AG08395 (cell line): ENCODE data around the gene ATRN.
"Not testable (repeated sequence)": the region's sequence is repeated elsewhere in the genome, so short reads cannot be mapped to it uniquely, and the experiment has no call there.

Experiments
- DNase-seq: peaks from one replicate; pipeline ENCODE4 v3.0.0; 2012; ENCODE audit warnings: mixed read lengths, low spot score

Gene ATRN

GRCh38 chr20:3563548-3564177 lies 92.8 kb downstream of the ATRN start:
- peak; percentile 49 for DNase-seq

GRCh38 chr20:3565851-3566250 lies 95.0 kb downstream of the ATRN start:
- DNase-seq, result no peak

DNA sequence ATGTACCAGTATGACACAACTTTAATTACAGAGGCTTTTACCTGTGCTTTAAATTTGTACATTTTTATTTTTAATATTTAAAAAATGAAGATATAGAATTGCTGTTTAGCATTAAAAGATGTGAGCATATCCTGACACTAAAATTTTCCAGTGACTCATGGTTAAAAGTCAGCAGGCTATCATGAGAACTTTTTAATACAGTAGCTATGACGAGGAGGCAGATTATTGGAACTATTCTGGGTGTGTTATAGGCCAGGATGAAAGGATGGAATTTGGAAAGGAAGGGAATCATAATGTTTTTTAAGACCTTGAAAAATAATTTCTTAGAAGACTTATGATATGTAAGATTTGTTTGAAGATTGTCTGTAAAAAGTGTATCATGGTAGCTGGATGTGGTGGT lies 101.3 kb downstream of the ATRN start:
- peak; percentile 34 for DNase-seq

DNA sequence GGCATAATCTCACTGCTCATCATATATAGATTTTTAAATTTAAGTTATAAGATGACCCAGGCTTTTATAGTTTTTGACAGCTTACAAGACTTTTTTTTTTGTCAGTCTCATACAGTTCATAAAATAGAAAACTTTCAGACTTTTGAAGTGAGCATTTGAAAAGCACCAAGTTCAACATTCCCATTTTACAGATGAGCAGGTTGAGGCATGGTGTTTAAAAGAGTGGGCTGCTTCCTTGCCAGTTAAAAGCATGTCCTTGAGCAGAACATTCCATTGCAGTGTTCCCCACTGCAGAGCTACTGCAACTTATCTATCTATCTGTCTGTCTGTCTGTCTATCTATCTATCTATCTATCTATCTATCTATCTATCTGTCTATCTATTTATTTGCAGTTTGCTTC lies 105.5 kb downstream of the ATRN start:
- DNase-seq, result no peak

DNA sequence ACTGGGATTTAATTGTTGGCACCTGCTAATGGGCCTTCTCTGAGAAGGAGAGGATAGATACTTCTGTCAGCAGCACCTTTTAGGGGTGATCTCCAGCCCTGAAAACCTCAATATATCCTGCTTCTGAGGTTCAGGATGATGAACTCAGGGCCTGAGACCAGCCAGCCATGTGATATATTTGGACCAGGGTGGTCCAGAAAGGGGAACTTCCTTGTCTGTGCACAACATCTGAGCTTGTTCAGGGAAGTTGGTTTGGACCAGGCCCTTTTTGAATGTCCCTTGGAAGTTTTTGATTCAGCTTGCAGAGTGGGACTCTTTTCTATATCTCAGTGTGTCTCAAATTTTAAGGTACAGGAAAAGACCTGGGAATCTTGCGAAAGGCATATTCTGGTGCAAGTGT lies 106.5 kb downstream of the ATRN start:
- no peak for DNase-seq

GRCh38 chr20:3580412-3580811 lies 109.6 kb downstream of the ATRN start:
- no peak for DNase-seq

DNA sequence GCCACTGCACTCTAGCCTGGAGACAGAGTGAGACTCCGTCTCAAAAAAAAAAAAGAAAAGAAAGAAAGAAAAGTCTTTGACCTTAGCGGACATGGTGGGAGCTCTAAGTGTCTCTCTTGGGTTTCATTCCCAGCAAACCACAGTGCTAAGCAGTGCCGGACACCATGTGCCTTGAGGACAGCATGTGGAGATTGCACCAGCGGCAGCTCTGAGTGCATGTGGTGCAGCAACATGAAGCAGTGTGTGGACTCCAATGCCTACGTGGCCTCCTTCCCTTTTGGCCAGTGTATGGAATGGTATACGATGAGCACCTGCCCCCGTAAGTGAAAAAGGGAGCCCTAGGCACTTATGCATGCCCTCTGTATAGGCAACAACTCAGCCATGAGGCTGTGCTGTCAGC lies 112.9 kb downstream of the ATRN start:
- DNase-seq, result no peak

GRCh38 chr20:3586093-3586492 lies 115.3 kb downstream of the ATRN start:
- DNase-seq, result no peak

DNA sequence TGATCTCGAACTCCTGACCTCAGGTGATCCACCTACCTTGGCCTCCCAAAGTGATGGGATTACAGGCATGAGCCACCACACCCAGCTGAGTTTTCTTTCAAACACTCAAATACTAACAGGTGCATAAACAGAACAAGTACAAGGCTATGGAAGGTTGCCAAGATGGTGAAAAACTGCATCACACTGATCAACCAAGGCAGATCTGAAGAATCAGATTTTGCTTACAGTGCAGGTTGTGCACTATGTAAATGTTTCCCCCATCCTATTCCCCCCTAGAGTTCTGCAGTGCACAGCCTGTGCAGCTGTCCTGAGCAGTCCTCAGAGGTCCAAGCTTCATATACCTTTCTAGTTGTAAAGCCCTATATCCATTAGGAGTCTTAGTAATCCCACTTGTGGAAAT lies 119.3 kb downstream of the ATRN start:
- DNase-seq, result no peak

DNA sequence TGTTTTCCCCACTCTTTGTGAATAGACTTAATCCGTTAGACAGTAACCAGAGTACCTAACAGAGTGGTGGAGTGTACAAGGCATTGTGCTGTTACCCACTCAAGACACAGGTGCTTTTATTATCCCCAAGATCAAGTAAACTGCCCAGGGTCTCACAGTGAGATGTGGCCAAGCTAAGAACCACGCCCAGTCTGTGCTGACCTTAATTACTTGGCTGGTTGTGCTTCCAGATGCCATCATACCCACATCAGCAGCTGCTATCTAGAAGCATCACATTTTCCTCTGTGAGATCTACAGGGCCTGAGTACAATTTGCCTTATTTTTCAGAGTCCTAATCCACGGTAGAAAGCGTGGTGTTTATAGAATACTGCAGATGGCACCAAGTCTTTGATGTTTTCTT lies 122.1 kb downstream of the ATRN start:
- no peak for DNase-seq

- no peak for DNase-seq
Observed at GRCh38 chr20:3595541-3595940, 124.7 kb downstream of the ATRN start.

GRCh38 chr20:3603108-3603507 lies 132.3 kb downstream of the ATRN start:
- DNase-seq, result no peak

DNA sequence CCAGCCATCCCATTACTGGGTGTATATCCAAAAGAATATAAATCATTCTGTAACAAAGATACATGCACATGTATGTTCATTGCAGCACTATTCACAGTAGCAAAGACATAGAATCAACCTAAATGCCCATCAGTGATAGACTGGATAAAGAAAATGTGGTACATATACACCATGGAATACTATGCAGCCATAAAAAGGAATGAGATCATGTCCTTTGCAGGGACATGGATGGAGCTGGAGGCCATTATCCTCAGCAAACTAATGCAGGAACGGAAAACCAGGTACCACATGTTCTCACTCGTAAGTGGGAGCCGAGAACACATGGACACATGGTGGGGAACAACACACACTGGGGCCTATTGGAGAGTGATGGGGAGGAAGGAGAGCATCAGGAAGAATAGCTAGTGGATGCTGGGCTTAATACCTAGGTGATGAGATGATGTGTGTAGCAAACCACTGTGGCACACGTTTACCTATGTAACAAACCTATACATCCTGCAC lies 134.6 kb downstream of the ATRN start:
- DNase-seq, result not testable (repeated sequence)

DNA sequence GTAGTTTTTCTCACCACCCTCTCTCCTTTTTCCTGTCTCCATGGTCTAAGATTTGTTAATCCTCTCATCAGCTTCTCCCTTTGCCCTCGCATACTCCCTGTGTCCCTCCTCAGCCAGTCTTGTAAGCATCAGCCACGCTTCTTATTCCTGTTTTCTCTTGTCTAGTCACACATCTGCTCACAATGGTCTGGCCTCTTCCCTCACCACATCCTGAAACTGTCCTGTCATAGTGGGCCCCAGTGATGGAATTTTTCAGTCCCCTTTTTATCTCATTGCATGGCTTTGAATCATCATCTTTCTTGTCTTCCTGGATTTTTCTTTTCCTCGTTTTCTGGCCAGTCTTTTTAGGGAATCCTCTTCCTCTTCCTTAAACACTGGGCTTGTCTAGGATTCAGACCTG lies 135.2 kb downstream of the ATRN start:
- DNase-seq, result peak; percentile 25

- no peak for DNase-seq
Observed at GRCh38 chr20:3611901-3612300, 141.1 kb downstream of the ATRN start.

GRCh38 chr20:3612795-3613572 lies 142.2 kb downstream of the ATRN start:
- no peak for DNase-seq

- DNase-seq, result peak; percentile 19
Observed at GRCh38 chr20:3613821-3614440, 143.1 kb downstream of the ATRN start.

DNA sequence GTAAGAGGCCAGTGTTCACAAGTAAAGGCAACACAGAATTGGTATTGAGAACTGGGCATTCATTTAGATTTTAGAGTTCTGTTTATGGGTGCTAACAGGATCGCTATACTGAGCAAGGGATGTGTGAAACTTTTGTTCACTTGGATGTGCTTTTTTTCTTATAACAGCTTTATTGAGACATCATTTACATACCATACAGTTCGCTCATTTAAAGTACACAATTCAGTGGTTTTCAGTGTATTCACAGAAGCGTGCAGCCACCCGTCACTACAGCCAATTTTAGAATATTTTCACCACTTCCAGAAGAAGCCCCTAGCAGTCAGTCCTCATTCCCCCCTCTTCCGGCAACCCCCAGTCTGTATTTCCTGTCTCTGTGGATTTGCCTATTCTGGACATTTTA lies 143.6 kb downstream of the ATRN start:
- no peak for DNase-seq

DNA sequence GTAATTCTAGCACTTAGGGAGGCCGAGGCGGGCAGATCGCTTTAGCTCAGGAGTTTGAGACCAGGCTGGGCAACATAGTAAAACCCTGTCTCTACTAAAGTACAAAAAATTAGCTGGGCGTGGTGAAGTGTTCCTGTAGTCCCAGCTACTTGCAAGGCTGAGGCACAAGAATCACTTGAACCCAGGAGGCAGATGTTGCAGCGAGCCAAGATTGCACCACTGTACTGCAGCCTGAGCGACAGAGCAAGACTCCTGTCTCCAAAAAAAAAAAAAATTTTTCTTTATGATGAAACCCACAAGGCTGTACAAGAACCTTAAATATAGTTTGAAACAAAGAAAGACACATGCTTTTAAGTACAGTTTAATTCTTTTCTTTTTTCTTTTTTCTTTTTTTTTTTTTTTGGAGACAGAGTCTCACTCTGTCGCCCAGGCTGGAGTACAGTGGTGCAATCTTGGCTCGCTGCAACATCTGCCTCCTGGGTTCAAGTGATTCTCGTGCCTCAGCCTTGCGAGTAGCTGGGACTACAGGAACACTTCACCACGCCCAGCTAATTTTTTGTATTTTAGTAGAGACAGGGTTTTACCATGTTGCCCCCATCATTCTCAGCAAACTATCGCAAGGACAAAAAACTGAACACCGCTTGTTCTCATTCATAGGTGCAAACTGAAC lies 144.5 kb downstream of the ATRN start:
- DNase-seq, result not testable (repeated sequence)

- DNase-seq, result peak; percentile 48
Observed at GRCh38 chr20:3616250-3616649, 145.4 kb downstream of the ATRN start.

DNA sequence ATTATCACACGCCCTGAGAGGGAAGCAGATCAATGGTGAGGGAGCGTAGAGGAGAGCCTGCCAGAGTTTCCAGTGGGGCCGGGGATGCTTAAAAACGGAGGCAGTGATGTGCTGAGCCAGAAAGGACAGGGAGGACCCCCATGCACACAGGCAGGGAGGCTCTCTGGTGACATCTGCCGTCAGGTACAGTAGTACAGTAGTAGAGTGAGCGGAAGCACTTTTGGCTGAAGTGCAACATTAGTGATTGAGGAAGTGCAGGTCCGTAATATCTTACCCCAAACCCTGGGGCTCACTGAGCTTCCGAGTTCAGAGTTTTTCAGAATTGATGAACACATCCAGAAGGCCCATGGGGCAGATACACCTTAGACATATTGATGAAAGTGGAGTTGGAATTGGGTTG lies 150.3 kb downstream of the ATRN start:
- DNase-seq, result no peak

GRCh38 chr20:3622406-3622805 lies 151.6 kb downstream of the ATRN start:
- DNase-seq, result no peak

GRCh38 chr20:3627476-3627875 lies 156.7 kb downstream of the ATRN start:
- no peak for DNase-seq
